H9 (cell line): Measurements from ENCODE around the gene NBL1. TPM values are rescaled to one million over a fixed set of nuclear protein-coding genes. Genes with fewer than 3 reads are reported as not detected.

Experiments used
- DNase-seq: peaks from one replicate; pipeline ENCODE4 v3.0.0-alpha.2; 2017
- H2AFZ ChIP-seq: one replicate; pipeline ENCODE4 v1.6.1; 2013; ENCODE audit warnings: mild to moderate bottlenecking, low read length, control low read depth, moderate library complexity
- H2AK5ac ChIP-seq: 2 replicates; pipeline ENCODE4 v1.6.1; 2013; ENCODE audit warnings: low read length, control low read depth, mixed read lengths; ENCODE audit not compliant: insufficient read length
- H2BK120ac ChIP-seq: one replicate; pipeline ENCODE4 v1.6.1; 2013; ENCODE audit warnings: low read depth, mild to moderate bottlenecking, low read length, control low read depth, inconsistent platforms; ENCODE audit not compliant: poor library complexity, severe bottlenecking
- H2BK12ac ChIP-seq: 2 replicates; pipeline ENCODE4 v1.6.1; 2013; ENCODE audit warnings: low read length, control low read depth, mixed read lengths, low read depth; ENCODE audit not compliant: insufficient read length
- H2BK15ac ChIP-seq: 2 replicates; pipeline ENCODE4 v1.6.1; 2013; ENCODE audit warnings: low read depth, low read length, control low read depth
- H2BK20ac ChIP-seq: one replicate; pipeline ENCODE4 v1.6.1; 2013; ENCODE audit warnings: low read depth, mild to moderate bottlenecking, low read length, control low read depth, inconsistent platforms; ENCODE audit not compliant: poor library complexity, severe bottlenecking
- H2BK5ac ChIP-seq: 2 replicates; pipeline ENCODE4 v1.6.1; 2013; ENCODE audit warnings: low read length, control low read depth, mixed read lengths; ENCODE audit not compliant: insufficient read length
- H3K14ac ChIP-seq: 2 replicates; pipeline ENCODE4 v1.6.1; 2013; ENCODE audit warnings: low read length, control low read depth; ENCODE audit not compliant: insufficient read depth
- H3K18ac ChIP-seq: 2 replicates; pipeline ENCODE4 v1.6.1; 2013; ENCODE audit warnings: low read depth, mild to moderate bottlenecking, mixed read lengths, low read length, control low read depth; ENCODE audit not compliant: insufficient read length
- H3K23ac ChIP-seq: 2 replicates; pipeline ENCODE4 v1.6.1; 2013; ENCODE audit warnings: low read length, control low read depth, mixed read lengths, low read depth; ENCODE audit not compliant: insufficient read length
- H3K23me2 ChIP-seq: 2 replicates; pipeline ENCODE4 v1.6.1; 2013; ENCODE audit warnings: low read depth, mild to moderate bottlenecking, mixed read lengths, low read length, control low read depth; ENCODE audit not compliant: insufficient read length, poor library complexity, severe bottlenecking
- H3K27ac ChIP-seq: 2 replicates; pipeline ENCODE4 v1.5.1; 2013; ENCODE audit warnings: low read length, control low read depth, mixed read lengths, low read depth; ENCODE audit not compliant: insufficient read length
- H3K27me3 ChIP-seq: 2 replicates; pipeline ENCODE4 v1.6.1; 2013; ENCODE audit warnings: low read length, control low read depth, inconsistent platforms; ENCODE audit not compliant: insufficient read depth
- H3K4ac ChIP-seq: 2 replicates; pipeline ENCODE4 v1.6.1; 2013; ENCODE audit warnings: low read depth, mild to moderate bottlenecking, control low read depth, inconsistent platforms, low read length, moderate library complexity
- H3K4me1 ChIP-seq: 2 replicates; pipeline ENCODE4 v1.6.1; 2013; ENCODE audit warnings: low read length, control low read depth, inconsistent platforms; ENCODE audit not compliant: insufficient read depth
- H3K4me2 ChIP-seq: 2 replicates; pipeline ENCODE4 v1.6.1; 2013; ENCODE audit warnings: low read length, control low read depth, mixed read lengths; ENCODE audit not compliant: insufficient read length, insufficient read depth
- H3K56ac ChIP-seq: 2 replicates; pipeline ENCODE4 v1.6.1; 2013; ENCODE audit warnings: low read depth, mild to moderate bottlenecking, mixed read lengths, low read length, control low read depth; ENCODE audit not compliant: insufficient read length
- H3K79me1 ChIP-seq: 2 replicates; pipeline ENCODE4 v1.6.1; 2013; ENCODE audit warnings: low read depth, mild to moderate bottlenecking, moderate library complexity, low read length, control low read depth, inconsistent platforms; ENCODE audit not compliant: insufficient read depth, poor library complexity, severe bottlenecking
- H3K79me2 ChIP-seq: 2 replicates; pipeline ENCODE4 v1.6.1; 2013; ENCODE audit warnings: low read length, control low read depth, inconsistent platforms; ENCODE audit not compliant: insufficient read depth
- H3K9ac ChIP-seq: 2 replicates; pipeline ENCODE4 v1.6.1; 2013; ENCODE audit warnings: low read length, control low read depth, mixed read lengths; ENCODE audit not compliant: insufficient read length; ENCODE audit errors: extremely low read depth
- H3K9me3 ChIP-seq: one replicate; pipeline ENCODE4 v1.6.1; 2013; ENCODE audit warnings: low read depth, low read length, inconsistent platforms; ENCODE audit not compliant: control insufficient read depth
- H3T11ph ChIP-seq: one replicate; pipeline ENCODE4 v1.6.1; 2013; ENCODE audit warnings: mild to moderate bottlenecking, low read length, control low read depth, inconsistent platforms
- H4K20me1 ChIP-seq: one replicate; pipeline ENCODE4 v1.6.1; 2013; ENCODE audit not compliant: control insufficient read depth, insufficient read length, insufficient read depth
- H4K5ac ChIP-seq: 2 replicates; pipeline ENCODE4 v1.6.1; 2013; ENCODE audit warnings: low read depth, mild to moderate bottlenecking, mixed read lengths, low read length, control low read depth; ENCODE audit not compliant: insufficient read length
- H4K8ac ChIP-seq: replicated peaks from 2 replicates; pipeline ENCODE4 v1.6.1; 2013; ENCODE audit warnings: low read length, control low read depth, mixed read lengths, low read depth; ENCODE audit not compliant: insufficient read length
- H4K91ac ChIP-seq: 2 replicates; pipeline ENCODE4 v1.6.1; 2013; ENCODE audit warnings: low read depth, mild to moderate bottlenecking, moderate library complexity, mixed read lengths, low read length, control low read depth; ENCODE audit not compliant: insufficient read length
- H3K27ac Mint-ChIP-seq, 3 experiments: 2 replicates in 2 of 3; 3 replicates in 1 of 3; pipeline ENCODE4 v1.8.0; 2020 to 2021; ENCODE audit warnings: mixed read lengths in 3 of 3, mild to moderate bottlenecking in 1 of 3, moderate library complexity in 1 of 3
- H3K27me3 Mint-ChIP-seq: 2 replicates; pipeline ENCODE4 v1.8.0; 2021; ENCODE audit warnings: low read depth, mild to moderate bottlenecking, moderate library complexity, mixed read lengths
- H3K36me3 Mint-ChIP-seq, 3 experiments: 2 replicates in 2 of 3; 3 replicates in 1 of 3; pipeline ENCODE4 v1.8.0; 2020 to 2021; ENCODE audit warnings: low read depth in 3 of 3, mixed read lengths in 3 of 3; ENCODE audit not compliant: insufficient read depth in 1 of 3
- H3K4me1 Mint-ChIP-seq, 2 experiments: 2 replicates each; pipeline ENCODE4 v1.8.0; 2020; ENCODE audit warnings: mixed read lengths in 2 of 2
- H3K4me3 Mint-ChIP-seq, 2 experiments: 2 replicates in 1 of 2; 3 replicates in 1 of 2; pipeline ENCODE4 v1.8.0; 2020 to 2021; ENCODE audit warnings: mild to moderate bottlenecking in 2 of 2, mixed read lengths in 2 of 2, moderate library complexity in 1 of 2
- H3K9me3 Mint-ChIP-seq, 2 experiments: 2 replicates in 1 of 2; 3 replicates in 1 of 2; pipeline ENCODE4 v1.8.0; 2020; ENCODE audit warnings: mild to moderate bottlenecking in 2 of 2, mixed read lengths in 2 of 2, moderate library complexity in 1 of 2
- WGBS: extraction: QIAGEN DNeasy Blood & Tissue Kit; methylation state at CpG from one replicate; pipeline ENCODE4 v1.1.7; 2013; ENCODE audit warnings: missing lambda C conversion rate, low lambda C conversion rate, mixed read lengths; ENCODE audit not compliant: insufficient read length; ENCODE audit errors: extremely low coverage; 5-methylcytosine and 5-hydroxymethylcytosine counted together
- total RNA-seq: library from RNA; stranded (reverse); gene quantifications from 2 replicates; pipeline ENCODE4 v1.2.1, GENCODE V29; 2021
- TF ChIP-seq, protein P1 (sequence below): fragments of 200-600 bp; sonication (generic); conservative IDR thresholded peaks from 3 replicates; pipeline ENCODE4 v1.8.0; 2021; ENCODE audit warnings: antibody characterized with exemption, mild to moderate bottlenecking

The NBL1 gene
- total RNA-seq, 1 experiment from 2014 or later, result 6.4 TPM

DNA sequence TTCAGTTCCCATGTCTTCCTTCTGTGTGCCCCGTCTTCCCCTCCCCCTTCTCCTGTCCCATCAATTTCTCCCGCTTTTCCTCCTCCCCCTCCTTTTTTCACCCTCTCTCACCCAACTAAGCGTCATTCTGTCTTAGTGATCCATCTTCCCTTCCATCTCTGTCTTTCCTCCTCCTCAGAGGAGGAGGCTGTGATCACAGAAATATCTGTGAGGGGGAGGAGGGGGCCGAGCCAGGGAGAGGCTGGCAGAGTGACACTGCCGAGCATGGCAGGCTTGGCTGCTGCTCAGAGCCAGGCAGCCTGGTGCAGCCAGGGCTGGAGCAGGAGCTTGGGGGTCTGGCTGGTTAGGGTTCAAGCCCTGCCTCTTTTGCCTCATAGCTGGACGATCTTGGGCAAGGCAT, 28.1 kb downstream of the NBL1 start:
- WGBS, result 100% methylated on average over 3 of the region's 6 CpGs

More for the DNA sequence above, 28.1 kb downstream of the NBL1 start:
- Histone ChIP-seq H3K56ac (no peak overlapping the region), H3K23ac (no peak overlapping the region), H3K4me2 (no peak overlapping the region), H3K4me1 (no peaks in the 10 kb centered on the region), H2BK15ac (no peak overlapping the region), H3K18ac (no peak overlapping the region), H4K91ac (no peak overlapping the region), H2AFZ (no peak overlapping the region), H2BK12ac (no peak overlapping the region), H4K8ac (no peak overlapping the region), H3K9me3 (no peaks in the 10 kb centered on the region), H3K79me2 (no peaks in the 10 kb centered on the region), H3K23me2 (no peaks in the 10 kb centered on the region), H3K27ac (no peak overlapping the region), H2AK5ac (no peak overlapping the region), H2BK120ac (no peak overlapping the region), H2BK5ac (no peak overlapping the region), H4K20me1 (no peaks in the 10 kb centered on the region), H3T11ph (no peak overlapping the region), H3K14ac (no peak overlapping the region), H3K27me3 (no peaks in the 10 kb centered on the region), H3K4ac (no peak overlapping the region), H4K5ac (no peak overlapping the region), H3K79me1 (no peaks in the 10 kb centered on the region), H3K9ac (no peak overlapping the region), H2BK20ac (no peak overlapping the region)
- Mint-ChIP-seq H3K4me3 (no peak overlapping the region), H3K36me3 (no peaks in the 10 kb centered on the region), H3K4me1 (peaks cover 3 to 13% of the 10 kb centered on the region in 2 experiments), H3K27me3 (peaks cover 84% of the 10 kb centered on the region), H3K27ac (no peak overlapping the region; a peak in 1 of 7 replicates), H3K9me3 (no peaks in the 10 kb centered on the region)
- TF ChIP-seq, protein P1, sequence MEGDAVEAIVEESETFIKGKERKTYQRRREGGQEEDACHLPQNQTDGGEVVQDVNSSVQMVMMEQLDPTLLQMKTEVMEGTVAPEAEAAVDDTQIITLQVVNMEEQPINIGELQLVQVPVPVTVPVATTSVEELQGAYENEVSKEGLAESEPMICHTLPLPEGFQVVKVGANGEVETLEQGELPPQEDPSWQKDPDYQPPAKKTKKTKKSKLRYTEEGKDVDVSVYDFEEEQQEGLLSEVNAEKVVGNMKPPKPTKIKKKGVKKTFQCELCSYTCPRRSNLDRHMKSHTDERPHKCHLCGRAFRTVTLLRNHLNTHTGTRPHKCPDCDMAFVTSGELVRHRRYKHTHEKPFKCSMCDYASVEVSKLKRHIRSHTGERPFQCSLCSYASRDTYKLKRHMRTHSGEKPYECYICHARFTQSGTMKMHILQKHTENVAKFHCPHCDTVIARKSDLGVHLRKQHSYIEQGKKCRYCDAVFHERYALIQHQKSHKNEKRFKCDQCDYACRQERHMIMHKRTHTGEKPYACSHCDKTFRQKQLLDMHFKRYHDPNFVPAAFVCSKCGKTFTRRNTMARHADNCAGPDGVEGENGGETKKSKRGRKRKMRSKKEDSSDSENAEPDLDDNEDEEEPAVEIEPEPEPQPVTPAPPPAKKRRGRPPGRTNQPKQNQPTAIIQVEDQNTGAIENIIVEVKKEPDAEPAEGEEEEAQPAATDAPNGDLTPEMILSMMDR, result no peak
- DNase-seq, result no peak
